ENCODE measurements around the gene HRH1.
"Not testable (repeated sequence)": the region's sequence is repeated elsewhere in the genome, so short reads cannot be mapped to it uniquely, and the experiment has no call there.

GRCh38 chr3:11217370-11217769 lies 63.1 kb downstream of the HRH1 start:
- not testable (repeated sequence) for TF ChIP-seq CTCF (IDR thresholded peaks at IDR 0.05 in 4 of 5, conservative IDR thresholded peaks at IDR 0.05 in 1 of 5); POLR2A (IDR thresholded peaks at IDR 0.05)
